T-helper 2 cell treated with Interferon-gamma antibody and Interleukin-4, amounts not matched to agents 100 ng/mL and 5 ng/mL, for 36 hours (primary cell): ENCODE measurements around the gene C10orf90. TPM values are rescaled to one million over a fixed set of nuclear protein-coding genes. Genes with fewer than 3 reads are reported as not detected.

ENCODE experiments used
- intact Hi-C: fragments of 100-400 bp; cut with micrococcal nuclease; formaldehyde crosslinking; loops from one replicate; pipeline ENCODE4 v1.15.1; 2023
- total RNA-seq: library from RNA; stranded (reverse); gene quantifications from 2 replicates; pipeline ENCODE4 v1.2.3, GENCODE V29; 2022

C10orf90 gene
- total RNA-seq, 1 donor from 2014 or later: not detected

- intact Hi-C loops: no loop called here
These were observed 238.0 kb downstream of the C10orf90 start for GRCh38 chr10:126432507-126432906.

GRCh38 chr10:126431816-126432215 lies 238.7 kb downstream of the C10orf90 start:
- intact Hi-C loops: no loop called here

- intact Hi-C loops: no loop called here
These were observed 240.0 kb downstream of the C10orf90 start for GRCh38 chr10:126430512-126430911.

GRCh38 chr10:126429275-126429674 lies 241.2 kb downstream of the C10orf90 start:
- intact Hi-C loops: no loop called here

GRCh38 chr10:126425489-126426065 lies 244.9 kb downstream of the C10orf90 start:
- intact Hi-C loops: no loop called here

- intact Hi-C loops: no loop called here
These were observed 245.5 kb downstream of the C10orf90 start for GRCh38 chr10:126425032-126425431.

- intact Hi-C loops: no loop called here
These were observed 246.6 kb downstream of the C10orf90 start for GRCh38 chr10:126423732-126424491.

GRCh38 chr10:126422567-126422966 lies 247.9 kb downstream of the C10orf90 start:
- intact Hi-C loops: no loop called here

- intact Hi-C loops: no loop called here
These were observed 248.7 kb downstream of the C10orf90 start for GRCh38 chr10:126421756-126422256.

- intact Hi-C loops: no loop called here
These were observed 249.8 kb downstream of the C10orf90 start for GRCh38 chr10:126420567-126421300.

- intact Hi-C loops: no loop called here
These were observed 253.2 kb downstream of the C10orf90 start for GRCh38 chr10:126417220-126417825.

- intact Hi-C loops: no loop called here
These were observed 260.7 kb downstream of the C10orf90 start for GRCh38 chr10:126409821-126410220.

GRCh38 chr10:126408953-126409641 lies 261.4 kb downstream of the C10orf90 start:
- intact Hi-C loops: no loop called here

- intact Hi-C loops: no loop called here
These were observed 262.7 kb downstream of the C10orf90 start for GRCh38 chr10:126407831-126408230.

- intact Hi-C loops: no loop called here
These were observed 265.2 kb downstream of the C10orf90 start for GRCh38 chr10:126405239-126405775.

- intact Hi-C loops: no loop called here
These were observed 267.5 kb downstream of the C10orf90 start for GRCh38 chr10:126402721-126403695.

GRCh38 chr10:126400641-126401040 lies 269.9 kb downstream of the C10orf90 start:
- intact Hi-C loops: no loop called here

GRCh38 chr10:126398924-126399323 lies 271.6 kb downstream of the C10orf90 start:
- intact Hi-C loops: no loop called here

GRCh38 chr10:126398383-126398743 lies 272.1 kb downstream of the C10orf90 start:
- intact Hi-C loops: no loop called here
